ENCODE measurements around the gene SEPTIN10. TPM values are rescaled to one million over a fixed set of nuclear protein-coding genes. Genes with fewer than 3 reads are reported as not detected.

The SEPTIN10 gene
- total and polyA plus RNA-seq, 2 of the 8 experiments (the other 6 are each of a cell fraction or from before 2014, with no cell fraction given) = 23.7 to 101 TPM

DNA sequence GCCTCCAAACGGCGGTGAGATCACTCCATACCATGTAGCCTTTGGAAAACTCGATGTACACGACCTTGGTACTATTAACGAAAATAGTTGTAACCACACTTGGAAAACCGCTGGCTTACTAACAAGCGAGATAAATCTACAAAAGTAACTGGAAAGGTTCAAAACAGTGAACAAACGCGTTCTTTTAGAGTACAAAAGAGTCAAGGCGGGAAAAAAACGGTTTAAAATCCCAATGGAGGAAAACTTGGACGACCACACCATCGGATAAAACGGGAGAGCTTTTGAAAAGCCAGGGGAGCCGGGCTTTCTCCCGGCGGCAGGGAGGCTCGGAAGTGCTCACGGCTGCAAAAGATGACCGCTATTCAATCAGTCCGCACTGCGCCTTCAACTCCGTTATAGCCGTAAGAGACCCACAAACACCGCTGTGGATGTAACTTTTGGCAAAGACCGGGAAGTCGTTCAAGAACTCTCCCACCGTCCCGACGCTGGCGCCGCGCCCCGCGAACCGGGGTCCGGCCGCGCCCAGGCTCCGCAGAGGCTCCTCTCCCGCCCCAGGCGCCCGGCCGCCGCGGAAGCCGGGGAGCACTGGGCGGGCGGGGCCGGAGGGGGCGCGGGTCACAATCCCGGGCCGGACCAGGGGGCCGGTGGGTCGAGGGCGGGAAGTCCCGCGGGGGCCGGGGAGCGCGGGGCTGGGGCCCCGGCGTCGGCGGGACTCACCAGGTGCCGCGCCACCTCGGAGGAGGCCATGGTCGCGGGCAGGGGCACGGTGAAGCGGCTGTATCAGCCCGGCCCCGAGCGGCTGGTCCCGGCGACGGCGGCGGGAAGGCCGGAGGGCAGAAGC is 465 bp downstream of the SEPTIN10 start (continued):
- peak; percentile 75 for TF ChIP-seq PHF8 (conservative IDR thresholded peaks at IDR 0.05; ENCODE audit: low read depth, low read length)
- no peak; a peak in 1 of 3 replicates for TF ChIP-seq POLR2A (IDR thresholded peaks at IDR 0.05; ENCODE audit: control extremely low read depth in 1 of 2, low read depth in 2 of 2, low read length in 2 of 2)
- TF ChIP-seq TAF7 (optimal IDR thresholded peaks at IDR 0.05; ENCODE audit: borderline replicate concordance, low read depth, low read length) = peak; percentile 12
- TF ChIP-seq, protein P1, sequence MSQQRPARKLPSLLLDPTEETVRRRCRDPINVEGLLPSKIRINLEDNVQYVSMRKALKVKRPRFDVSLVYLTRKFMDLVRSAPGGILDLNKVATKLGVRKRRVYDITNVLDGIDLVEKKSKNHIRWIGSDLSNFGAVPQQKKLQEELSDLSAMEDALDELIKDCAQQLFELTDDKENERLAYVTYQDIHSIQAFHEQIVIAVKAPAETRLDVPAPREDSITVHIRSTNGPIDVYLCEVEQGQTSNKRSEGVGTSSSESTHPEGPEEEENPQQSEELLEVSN (IDR thresholded peaks at IDR 0.05) = no peak
- no peak for TF ChIP-seq SP4 (IDR thresholded peaks at IDR 0.05; ENCODE audit: low read length)
- no peak for TF ChIP-seq CEBPB (IDR thresholded peaks at IDR 0.05; ENCODE audit: low read depth, low read length)
- TF ChIP-seq, protein P2, sequence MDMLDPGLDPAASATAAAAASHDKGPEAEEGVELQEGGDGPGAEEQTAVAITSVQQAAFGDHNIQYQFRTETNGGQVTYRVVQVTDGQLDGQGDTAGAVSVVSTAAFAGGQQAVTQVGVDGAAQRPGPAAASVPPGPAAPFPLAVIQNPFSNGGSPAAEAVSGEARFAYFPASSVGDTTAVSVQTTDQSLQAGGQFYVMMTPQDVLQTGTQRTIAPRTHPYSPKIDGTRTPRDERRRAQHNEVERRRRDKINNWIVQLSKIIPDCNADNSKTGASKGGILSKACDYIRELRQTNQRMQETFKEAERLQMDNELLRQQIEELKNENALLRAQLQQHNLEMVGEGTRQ (IDR thresholded peaks at IDR 0.05; ENCODE audit: low read length) = no peak
- TF ChIP-seq CHD2 (IDR thresholded peaks at IDR 0.05; ENCODE audit: low read length) = no peak
- TF ChIP-seq BACH1 (IDR thresholded peaks at IDR 0.05; ENCODE audit: low read length) = no peak
- no peak for TF ChIP-seq TCF12 (IDR thresholded peaks at IDR 0.05; ENCODE audit: low read depth, low read length)
- peak in 1 of 2 experiments; percentile 57; a peak in 1 of 4 replicates for TF ChIP-seq HDAC2 (IDR thresholded peaks at IDR 0.05; ENCODE audit: borderline replicate concordance in 1 of 2, low read depth in 2 of 2, low read length in 2 of 2)
- no peak for TF ChIP-seq CTBP2 (IDR thresholded peaks at IDR 0.05; ENCODE audit: borderline replicate concordance, insufficient read depth, insufficient read length, low read length)
- TF ChIP-seq SIN3A (conservative IDR thresholded peaks at IDR 0.05 in 1 of 2, IDR thresholded peaks at IDR 0.05 in 1 of 2; ENCODE audit: low read depth in 1 of 2, low read length in 2 of 2) = 0 out of 4 replicates have a peak, but pooled peaks of 1 of the 2 experiments have one; percentile 48
- TF ChIP-seq CBX5 (IDR thresholded peaks at IDR 0.05; ENCODE audit: low read depth, low read length) = no peak
- TF ChIP-seq, protein P3, sequence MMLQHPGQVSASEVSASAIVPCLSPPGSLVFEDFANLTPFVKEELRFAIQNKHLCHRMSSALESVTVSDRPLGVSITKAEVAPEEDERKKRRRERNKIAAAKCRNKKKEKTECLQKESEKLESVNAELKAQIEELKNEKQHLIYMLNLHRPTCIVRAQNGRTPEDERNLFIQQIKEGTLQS (IDR thresholded peaks at IDR 0.05; ENCODE audit: insufficient read depth, low read depth, low read length) = no peak
- TF ChIP-seq, protein P4, sequence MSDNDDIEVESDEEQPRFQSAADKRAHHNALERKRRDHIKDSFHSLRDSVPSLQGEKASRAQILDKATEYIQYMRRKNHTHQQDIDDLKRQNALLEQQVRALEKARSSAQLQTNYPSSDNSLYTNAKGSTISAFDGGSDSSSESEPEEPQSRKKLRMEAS (IDR thresholded peaks at IDR 0.05) = no peak
- TF ChIP-seq KDM4A (IDR thresholded peaks at IDR 0.05; ENCODE audit: low read depth, low read length, severe bottlenecking) = peak; percentile 47
- TF ChIP-seq EP300 (IDR thresholded peaks at IDR 0.05; ENCODE audit: borderline replicate concordance in 1 of 2, low read depth in 2 of 2, low read length in 2 of 2) = no peak
- TF ChIP-seq TAF1 (IDR thresholded peaks at IDR 0.05; ENCODE audit: low read depth, low read length) = no peak; the same call in 1 of the 2 replicates
- TF ChIP-seq SP2 (IDR thresholded peaks at IDR 0.05; ENCODE audit: low read length) = no peak

All from H1 (cell line).